D721Med (cell line): ENCODE results near the gene IFNGR1.

Source experiments
- DNase-seq: peaks from one replicate; pipeline ENCODE4 v3.0.0; 2011; ENCODE audit warnings: low spot score; ENCODE audit not compliant: insufficient read length
- FAIRE-seq: peaks from 2 replicates; lab custom pipeline; 2011; peaks lifted over from hg19 to GRCh38; lab: Jason Lieb, UNC
- TF ChIP-seq, protein P1 (sequence below): IDR thresholded peaks from 2 replicates; pipeline ENCODE4 v1.5.1; 2012; ENCODE audit warnings: mild to moderate bottlenecking, control low read depth; ENCODE audit not compliant: insufficient read depth; ENCODE audit errors: missing control alignments

Gene IFNGR1

DNA sequence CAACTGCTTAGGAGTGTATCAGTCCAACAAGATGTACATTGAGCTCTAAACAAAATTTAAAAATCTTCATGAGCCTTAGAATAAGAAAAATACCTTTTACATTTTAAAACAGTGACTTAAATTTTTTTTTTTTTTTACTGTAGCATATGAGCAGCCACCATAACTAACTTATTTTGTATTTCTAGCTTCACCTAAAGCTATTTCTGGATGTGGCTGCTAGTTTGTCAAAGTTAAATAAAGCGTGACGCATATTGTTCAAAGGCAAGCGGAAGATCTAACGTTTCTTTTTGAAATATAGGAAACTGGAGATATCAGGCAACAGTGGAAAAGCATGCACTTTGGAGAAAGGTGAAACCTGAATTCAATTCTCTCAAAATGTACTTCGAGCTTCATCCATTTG lies 42.5 kb downstream of the IFNGR1 start:
- no peak for FAIRE-seq
- TF ChIP-seq, protein P1, sequence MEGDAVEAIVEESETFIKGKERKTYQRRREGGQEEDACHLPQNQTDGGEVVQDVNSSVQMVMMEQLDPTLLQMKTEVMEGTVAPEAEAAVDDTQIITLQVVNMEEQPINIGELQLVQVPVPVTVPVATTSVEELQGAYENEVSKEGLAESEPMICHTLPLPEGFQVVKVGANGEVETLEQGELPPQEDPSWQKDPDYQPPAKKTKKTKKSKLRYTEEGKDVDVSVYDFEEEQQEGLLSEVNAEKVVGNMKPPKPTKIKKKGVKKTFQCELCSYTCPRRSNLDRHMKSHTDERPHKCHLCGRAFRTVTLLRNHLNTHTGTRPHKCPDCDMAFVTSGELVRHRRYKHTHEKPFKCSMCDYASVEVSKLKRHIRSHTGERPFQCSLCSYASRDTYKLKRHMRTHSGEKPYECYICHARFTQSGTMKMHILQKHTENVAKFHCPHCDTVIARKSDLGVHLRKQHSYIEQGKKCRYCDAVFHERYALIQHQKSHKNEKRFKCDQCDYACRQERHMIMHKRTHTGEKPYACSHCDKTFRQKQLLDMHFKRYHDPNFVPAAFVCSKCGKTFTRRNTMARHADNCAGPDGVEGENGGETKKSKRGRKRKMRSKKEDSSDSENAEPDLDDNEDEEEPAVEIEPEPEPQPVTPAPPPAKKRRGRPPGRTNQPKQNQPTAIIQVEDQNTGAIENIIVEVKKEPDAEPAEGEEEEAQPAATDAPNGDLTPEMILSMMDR: no peak

DNA sequence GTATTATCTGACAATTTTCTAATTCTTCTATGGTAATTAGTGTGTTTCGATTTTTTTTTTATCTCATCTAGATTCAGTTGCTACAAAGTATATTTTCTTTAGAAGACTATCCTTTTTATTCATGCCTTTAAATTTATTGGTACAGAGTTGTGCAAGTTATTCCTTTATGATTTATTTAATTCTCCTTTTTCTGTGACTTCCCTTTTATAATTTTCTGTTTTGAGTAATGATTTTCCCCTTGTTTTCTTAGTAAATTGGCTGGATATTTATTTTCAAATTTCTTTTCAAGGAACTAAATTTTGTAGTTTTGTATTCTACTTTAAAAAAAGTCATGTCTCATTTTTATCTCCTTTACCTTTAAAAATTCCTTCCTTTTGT lies 43.3 kb downstream of the IFNGR1 start:
- no peak for DNase-seq
- no peak for FAIRE-seq
- TF ChIP-seq, protein P1: no peak

More for the DNA sequence above, 42.5 kb downstream of the IFNGR1 start:
- no peak for DNase-seq

DNA sequence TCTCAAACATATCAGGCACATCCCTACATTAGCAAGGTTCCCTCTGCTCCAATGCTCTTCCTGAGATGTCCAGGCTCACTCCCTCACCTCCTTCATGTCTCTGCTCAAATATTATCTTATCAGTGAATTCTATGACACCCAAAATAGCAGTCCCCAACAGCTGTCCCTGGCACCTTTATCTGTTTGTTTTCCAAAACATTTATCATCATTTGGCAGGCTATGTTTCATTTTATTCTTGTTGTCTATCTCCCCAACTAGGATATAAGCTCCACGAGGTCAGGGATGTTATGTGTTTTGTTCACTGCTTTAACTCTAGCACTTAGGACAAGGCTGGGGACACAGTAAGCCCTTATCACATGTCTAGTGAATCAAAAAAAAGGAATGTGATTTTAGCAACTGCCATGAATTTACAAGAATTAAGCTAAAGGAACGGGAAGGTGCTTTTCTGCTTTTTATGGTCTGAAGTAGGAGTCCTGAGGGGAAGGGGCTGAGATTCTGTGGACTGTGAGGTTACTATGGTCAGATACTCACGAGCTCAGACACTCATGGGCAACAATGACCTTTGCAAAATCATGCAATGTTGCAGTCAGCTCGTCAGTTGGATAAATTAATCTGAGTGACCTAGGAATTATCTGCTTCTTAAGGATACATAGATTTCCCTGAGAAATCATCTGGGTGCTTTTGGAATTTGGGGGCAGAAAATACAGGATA lies 43.9 kb downstream of the IFNGR1 start:
- TF ChIP-seq, protein P1: no peak
- FAIRE-seq (no peak), DNase-seq (no peak)

DNA sequence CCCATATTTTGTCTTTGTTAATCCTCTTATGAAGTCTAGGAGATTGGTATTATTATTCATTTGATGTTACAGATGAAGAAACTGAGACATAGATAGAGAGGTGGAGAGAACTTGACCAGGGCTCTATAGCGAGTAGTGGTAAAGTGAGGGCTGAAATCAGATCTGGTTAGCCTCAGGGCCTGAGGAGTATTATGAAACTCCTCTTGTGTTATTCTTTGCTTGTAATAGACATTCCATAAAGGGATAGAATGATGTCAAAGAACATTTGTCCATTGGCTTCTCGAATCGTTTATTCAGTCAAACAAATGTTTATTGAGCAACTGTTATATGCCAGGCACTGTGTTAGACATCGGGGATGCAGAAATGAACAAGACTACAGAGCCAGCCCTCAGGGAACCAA lies 45.7 kb downstream of the IFNGR1 start, which contains the start of gene IL22RA2:
IL22RA2 (minus strand) TSS at position 144 of the 400 bp plus-strand sequence. CDS start 11,895 bp downstream, outside the sequence.
- no peak for FAIRE-seq
- TF ChIP-seq, protein P1: no peak
- no peak for DNase-seq

DNA sequence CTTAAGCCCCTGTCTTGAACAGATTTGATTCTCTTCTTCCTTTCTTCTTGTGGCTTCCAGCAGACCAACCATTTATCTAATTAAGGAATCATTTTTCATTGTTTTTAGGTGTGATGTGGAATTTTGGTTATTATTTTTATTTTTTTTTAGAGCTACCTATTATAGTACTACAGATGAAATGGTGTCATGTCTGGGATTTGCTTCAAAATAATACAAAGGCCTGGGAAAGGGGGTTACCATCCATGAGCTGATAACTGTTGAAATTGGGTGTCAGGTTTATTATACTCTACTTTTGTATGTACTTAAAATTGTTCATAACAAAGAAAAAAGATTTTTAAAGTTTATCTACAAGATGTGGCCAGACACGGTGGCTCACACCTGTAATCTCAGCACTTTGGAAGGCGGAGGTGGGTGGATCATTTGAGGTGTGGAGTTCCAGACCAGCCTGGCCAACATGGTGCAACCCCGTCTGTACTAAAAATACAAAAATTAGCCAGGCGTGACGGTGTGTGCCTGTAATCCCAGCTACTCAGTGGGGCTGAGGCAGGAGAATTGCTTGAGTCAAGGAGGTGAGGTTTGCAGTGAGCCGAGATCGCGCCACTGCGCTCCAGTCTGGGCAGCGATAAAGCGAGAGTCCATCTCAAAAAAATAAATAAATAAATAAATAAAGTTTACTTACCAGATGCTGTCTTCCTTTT lies 46.3 kb downstream of the IFNGR1 start:
- DNase-seq: no peak
- no peak for FAIRE-seq
- TF ChIP-seq, protein P1: no peak

DNA sequence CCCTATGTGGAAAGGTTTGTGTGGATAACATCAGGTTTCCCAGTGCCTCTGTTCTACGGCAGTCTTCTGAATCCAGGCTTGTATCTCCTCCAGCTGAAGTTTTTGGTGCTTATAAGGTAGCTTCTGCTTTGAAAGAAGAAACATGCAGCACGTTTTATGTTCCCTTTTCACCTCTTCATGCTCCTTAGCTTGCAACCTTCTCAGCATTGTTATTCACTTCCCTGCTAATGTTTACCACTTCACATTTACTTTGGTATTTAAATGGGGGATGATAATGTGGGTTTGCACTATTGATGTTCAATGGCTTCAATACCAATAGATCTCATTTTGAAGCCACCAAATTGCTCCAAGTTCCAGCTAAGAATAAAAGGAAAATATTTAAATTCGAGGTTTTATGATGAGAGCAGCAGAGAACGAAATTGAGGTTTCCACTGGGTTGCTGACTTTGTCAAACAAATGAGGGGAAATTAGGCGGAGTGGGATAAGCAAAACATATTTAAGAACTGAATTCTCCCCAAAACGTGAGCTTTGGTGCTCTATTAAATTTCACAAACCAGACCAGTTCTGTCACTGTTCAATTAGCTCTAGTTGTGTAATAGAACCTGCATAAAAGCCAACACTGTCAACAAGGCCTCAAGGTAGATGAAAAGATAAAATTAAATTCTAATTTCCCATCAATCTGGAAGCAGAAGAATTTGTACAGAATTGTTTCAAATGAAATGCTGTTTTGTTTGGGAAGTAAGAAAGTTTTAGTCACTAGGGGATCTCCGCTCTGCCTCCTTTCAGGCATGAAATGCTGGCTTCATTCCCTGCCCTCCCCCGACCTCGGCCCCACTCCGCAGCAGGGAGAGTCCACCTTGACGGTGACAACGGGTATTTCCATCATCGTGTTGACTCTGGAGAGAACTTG lies 47.1 kb downstream of the IFNGR1 start:
- FAIRE-seq: no peak
- DNase-seq: no peak
- TF ChIP-seq, protein P1: no peak
